ENCODE data around the gene ATXN7.

ATXN7 gene

DNA sequence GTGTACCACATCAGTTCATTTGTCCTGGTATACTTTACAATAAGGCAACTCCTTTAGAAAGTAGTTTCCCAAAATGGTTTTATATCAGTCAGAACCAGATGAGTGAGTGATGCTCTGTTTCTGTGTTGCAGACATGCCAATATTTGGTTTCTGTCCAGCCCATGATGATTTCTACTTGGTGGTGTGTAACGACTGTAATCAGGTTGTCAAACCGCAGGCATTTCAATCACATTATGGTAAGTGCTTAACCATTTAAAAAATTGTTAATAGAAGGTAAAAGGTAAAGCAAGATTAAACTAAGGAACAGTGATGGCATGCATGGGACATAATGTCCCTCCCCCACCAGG lies 88.6 kb downstream of the ATXN7 start:
- no peak overlapping the region for H3K4me3 ChIP-seq (replicated peaks; ENCODE audit: low read depth, low read length)
- no peak for DNase-seq (ENCODE audit: low read depth)
- TF ChIP-seq, protein P1, sequence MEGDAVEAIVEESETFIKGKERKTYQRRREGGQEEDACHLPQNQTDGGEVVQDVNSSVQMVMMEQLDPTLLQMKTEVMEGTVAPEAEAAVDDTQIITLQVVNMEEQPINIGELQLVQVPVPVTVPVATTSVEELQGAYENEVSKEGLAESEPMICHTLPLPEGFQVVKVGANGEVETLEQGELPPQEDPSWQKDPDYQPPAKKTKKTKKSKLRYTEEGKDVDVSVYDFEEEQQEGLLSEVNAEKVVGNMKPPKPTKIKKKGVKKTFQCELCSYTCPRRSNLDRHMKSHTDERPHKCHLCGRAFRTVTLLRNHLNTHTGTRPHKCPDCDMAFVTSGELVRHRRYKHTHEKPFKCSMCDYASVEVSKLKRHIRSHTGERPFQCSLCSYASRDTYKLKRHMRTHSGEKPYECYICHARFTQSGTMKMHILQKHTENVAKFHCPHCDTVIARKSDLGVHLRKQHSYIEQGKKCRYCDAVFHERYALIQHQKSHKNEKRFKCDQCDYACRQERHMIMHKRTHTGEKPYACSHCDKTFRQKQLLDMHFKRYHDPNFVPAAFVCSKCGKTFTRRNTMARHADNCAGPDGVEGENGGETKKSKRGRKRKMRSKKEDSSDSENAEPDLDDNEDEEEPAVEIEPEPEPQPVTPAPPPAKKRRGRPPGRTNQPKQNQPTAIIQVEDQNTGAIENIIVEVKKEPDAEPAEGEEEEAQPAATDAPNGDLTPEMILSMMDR (IDR thresholded peaks at IDR 0.05; ENCODE audit: low read length, missing control alignments) = no peak

DNA sequence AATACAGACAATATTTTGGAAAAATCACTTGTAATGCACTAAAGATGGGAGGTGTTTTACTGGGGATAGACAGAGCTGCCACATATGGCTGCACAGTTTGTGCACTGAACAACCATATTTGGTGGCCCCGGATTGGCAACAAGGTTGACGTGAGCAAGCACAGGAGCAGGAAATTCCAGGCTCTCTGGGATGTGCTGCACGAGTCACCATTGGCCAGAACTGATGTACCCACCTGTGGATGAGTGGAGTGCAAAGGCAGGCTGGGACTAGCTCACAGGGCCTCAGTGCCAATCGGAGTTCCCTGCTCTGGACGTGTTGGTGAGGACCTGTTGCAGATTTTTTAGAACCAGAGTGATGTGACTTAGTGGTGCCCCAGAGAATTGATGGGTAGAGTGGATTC lies 90.5 kb downstream of the ATXN7 start:
- H3K4me3 ChIP-seq (replicated peaks; ENCODE audit: low read depth, low read length) = no peak overlapping the region
- DNase-seq (ENCODE audit: low read depth) = peak; percentile 48
- TF ChIP-seq, protein P1 (IDR thresholded peaks at IDR 0.05; ENCODE audit: low read length, missing control alignments) = no peak

DNA sequence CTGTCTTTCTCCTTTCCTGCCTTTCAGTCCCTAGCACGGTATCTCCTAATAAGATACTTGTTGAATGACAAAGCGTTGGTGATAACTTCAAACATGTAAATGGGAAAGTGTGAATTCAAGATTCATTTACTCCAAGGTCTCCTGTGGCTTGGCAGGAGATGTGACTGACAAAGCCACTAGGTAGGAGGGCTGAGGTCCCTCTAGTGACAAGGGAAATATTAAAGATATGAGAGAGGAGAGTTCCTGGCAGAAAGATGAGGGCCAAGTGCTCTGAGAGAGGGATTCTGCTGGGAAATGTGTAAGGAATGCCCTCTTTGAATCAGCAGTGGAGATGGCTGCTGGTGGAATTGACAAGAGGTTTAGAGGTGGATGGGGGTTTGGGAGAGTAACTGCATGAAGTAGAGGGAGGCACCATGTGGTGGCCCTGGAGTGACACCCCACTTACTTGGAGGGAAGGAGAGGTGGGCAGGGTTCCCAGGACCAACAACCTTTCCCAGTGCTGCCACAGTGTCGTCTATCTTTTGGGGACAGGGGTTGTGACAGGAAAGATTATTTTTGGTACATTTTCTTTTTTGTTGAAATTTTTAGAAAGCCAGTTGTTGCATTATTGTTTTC lies 91.5 kb downstream of the ATXN7 start:
- no peak overlapping the region for H3K4me3 ChIP-seq (replicated peaks; ENCODE audit: low read depth, low read length)
- no peak for DNase-seq (ENCODE audit: low read depth)
- TF ChIP-seq, protein P1 (IDR thresholded peaks at IDR 0.05; ENCODE audit: low read length, missing control alignments) = no peak

DNA sequence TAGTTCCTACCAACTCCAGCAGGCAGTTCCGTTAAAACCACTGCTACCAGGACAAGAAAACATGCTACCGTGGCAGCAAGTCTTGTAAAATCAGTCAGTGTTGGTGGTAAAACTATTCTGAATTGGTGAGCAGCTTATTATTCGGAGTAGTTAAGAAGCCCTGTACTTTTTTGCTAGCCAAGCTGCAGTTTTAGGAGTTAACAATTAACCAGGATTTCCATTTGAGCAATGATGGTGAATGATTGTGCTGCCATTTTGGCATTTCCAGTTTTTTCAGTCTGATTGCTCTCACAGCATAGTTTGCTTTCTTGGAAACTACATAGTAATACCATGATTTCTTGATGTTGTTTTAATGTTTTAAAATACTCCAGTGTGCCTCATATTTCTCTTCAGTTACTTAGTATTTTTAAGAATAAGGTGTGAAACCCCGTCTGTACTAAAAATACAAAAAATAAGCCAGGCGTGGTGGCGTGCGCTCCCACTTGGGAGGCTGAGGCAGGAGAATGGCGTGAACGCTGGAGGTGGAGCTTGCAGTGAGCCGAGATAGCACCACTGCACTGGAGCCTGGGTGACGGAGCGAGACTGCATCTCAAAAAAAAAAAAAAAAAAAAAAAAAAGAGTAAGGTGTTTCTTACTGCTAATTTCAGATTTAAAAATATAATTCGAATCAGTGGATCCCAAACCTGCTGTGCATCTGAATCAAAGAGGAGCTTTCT lies 92.3 kb downstream of the ATXN7 start:
- no peak for DNase-seq (ENCODE audit: low read depth)
- TF ChIP-seq, protein P1 (IDR thresholded peaks at IDR 0.05; ENCODE audit: low read length, missing control alignments) = no peak
- H3K4me3 ChIP-seq (replicated peaks; ENCODE audit: low read depth, low read length) = no peak overlapping the region

DNA sequence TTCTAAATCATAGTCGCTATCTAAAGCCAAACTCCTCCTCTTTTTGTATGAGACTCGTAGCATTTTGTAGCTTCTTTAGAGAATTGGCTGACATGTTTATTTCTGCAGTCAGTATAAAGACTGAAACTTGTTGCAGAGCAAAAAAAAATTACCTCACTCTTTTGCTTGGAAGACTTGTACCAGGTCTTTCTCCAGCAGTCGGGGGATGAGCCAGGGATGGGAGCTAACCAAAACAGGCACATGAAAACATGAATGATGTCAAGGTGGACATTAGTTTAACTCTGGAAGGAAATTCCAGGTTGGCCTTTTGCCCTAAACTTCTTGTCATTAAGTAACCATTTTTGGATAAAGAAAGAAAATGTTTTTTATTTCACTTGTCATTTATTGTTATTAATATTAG lies 95.5 kb downstream of the ATXN7 start:
- DNase-seq (ENCODE audit: low read depth) = no peak
- H3K4me3 ChIP-seq (replicated peaks; ENCODE audit: low read depth, low read length) = no peak overlapping the region
- TF ChIP-seq, protein P1 (IDR thresholded peaks at IDR 0.05; ENCODE audit: low read length, missing control alignments) = no peak

DNA sequence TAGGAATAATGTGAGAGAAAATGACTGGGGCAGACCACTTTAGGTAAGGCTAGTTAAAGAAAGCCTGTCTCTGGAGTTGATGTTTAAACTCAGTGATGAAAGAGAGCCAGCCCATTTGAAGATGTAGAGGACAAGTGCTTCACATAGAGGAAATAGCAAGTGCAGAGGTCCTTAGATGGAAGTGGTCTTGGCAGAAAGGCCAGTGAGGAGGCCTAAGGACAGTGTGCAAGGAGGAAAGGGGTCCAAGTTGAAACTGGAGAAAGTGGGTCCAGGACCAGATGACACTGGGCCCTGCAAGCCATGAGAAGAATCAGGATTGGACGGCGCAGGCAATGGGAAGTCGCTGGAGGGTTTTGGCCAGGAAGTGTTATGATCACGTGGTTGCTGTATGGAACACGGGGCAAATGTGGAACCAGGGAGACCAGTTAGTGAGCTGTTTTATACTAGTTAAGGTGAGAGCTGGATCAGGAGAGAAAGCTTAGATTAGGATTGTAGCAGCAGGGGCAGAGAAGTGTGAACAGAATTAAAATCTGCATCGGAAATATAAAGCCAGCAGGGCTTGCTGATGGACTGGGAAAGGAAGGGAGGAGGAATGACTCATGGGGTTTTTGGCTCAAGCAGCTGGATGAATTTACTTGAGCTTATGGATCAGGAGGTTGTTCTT lies 96.5 kb downstream of the ATXN7 start:
- TF ChIP-seq, protein P1 (IDR thresholded peaks at IDR 0.05; ENCODE audit: low read length, missing control alignments) = no peak
- DNase-seq (ENCODE audit: low read depth) = peak; percentile 77
- H3K4me3 ChIP-seq (replicated peaks; ENCODE audit: low read depth, low read length) = peak overlapping the region; percentile 43
